Measurements from ENCODE around the gene PTPRT.

- TF ChIP-seq CTCF (IDR thresholded peaks at IDR 0.05), result no peak
- no peak for TF ChIP-seq POLR2A (IDR thresholded peaks at IDR 0.05)
Measured at GRCh38 chr20:43095034-43095433, 94.7 kb downstream of the PTPRT start.
